Breast epithelium (tissue), 3 donors: ENCODE results near the gene TSHZ3.

ENCODE experiments used
- CTCF ChIP-seq, 3 donors: fragments of 450-650 bp; IDR thresholded peaks; one replicate each; pipeline ENCODE4 v1.5.1; 2016 to 2017; ENCODE audit warnings: antibody characterized with exemption in 3 of 3, mild to moderate bottlenecking in 3 of 3, moderate library complexity in 3 of 3
- POLR2A ChIP-seq: fragments of 450-650 bp; IDR thresholded peaks from one replicate; pipeline ENCODE4 v1.6.1; 2016; ENCODE audit warnings: antibody characterized with exemption, mild to moderate bottlenecking, moderate library complexity

GRCh38 chr19:31314156-31314555, 35.1 kb downstream of the TSHZ3 start:
- TF ChIP-seq POLR2A (no peak), CTCF (IDR thresholded peaks at IDR 0.05) (no peak)
